Left ventricle myocardium superior (tissue), 1 donor: ENCODE data around the gene PROSER2. TPM values are rescaled to one million over a fixed set of nuclear protein-coding genes. Genes with fewer than 3 reads are reported as not detected.
"Not testable (repeated sequence)": the region's sequence is repeated elsewhere in the genome, so short reads cannot be mapped to it uniquely, and the experiment has no call there.

Experiments used
- ATAC-seq: fragments of 200-7000 bp; cut with Tn5 transposase; one replicate; pipeline ENCODE4 v1.9.1; 2020; ENCODE audit warnings: mild to moderate bottlenecking, moderate library complexity
- DNase-seq: peaks from one replicate; pipeline ENCODE4 v3.0.0-alpha.2; 2020
- intact Hi-C: fragments of 100-400 bp; cut with micrococcal nuclease; formaldehyde crosslinking; loops from one replicate; pipeline ENCODE4 v1.11.0; 2022
- total RNA-seq: library from RNA; stranded (reverse); fragmentation: NEBNext Ultra II Directional; extraction: Animal tissue kit (Norgen Biotek cat#: 25700); gene quantifications from one replicate; pipeline ENCODE4 v1.2.1, GENCODE V29; 2021
- donor health status: DM: no; HTN: yes; CAD: no; lungs with severe emphysema.

Gene PROSER2
- total RNA-seq, 1 donor from 2014 or later: 1.1 TPM

DNA sequence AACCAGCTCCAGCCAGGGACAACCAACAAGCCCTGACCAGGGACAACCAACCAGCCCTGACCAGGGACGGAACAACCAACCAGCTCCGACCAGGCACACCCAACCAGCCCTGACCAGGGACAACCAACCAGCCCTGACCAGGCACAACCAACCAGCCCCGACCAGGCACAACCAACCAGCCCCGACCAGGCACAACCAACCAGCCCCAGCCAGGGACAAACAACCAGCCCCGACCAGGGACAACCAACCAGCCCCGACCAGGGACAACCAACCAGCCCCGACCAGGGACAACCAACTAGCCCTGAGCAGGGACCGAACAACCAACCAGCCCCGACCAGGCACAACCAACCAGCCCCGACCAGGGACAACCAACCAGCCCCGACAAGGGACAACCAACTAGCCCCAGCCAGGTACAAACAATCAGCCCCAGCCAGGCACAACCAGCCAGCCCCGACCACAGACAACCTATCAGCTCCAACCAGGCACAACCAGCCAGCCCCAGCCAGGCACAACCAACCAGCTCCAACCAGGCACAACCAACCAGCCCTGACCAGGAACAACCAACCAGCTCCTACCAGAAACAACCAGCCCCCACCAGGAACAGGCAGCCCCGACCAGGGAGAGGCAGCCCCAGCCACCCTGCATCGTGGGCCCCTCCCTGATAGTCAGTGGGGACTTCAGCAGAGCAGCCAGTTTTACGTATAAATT, 56.4 kb downstream of the PROSER2 start:
- no peak for ATAC-seq
- no peak for DNase-seq
- intact Hi-C loops: no loop called here

DNA sequence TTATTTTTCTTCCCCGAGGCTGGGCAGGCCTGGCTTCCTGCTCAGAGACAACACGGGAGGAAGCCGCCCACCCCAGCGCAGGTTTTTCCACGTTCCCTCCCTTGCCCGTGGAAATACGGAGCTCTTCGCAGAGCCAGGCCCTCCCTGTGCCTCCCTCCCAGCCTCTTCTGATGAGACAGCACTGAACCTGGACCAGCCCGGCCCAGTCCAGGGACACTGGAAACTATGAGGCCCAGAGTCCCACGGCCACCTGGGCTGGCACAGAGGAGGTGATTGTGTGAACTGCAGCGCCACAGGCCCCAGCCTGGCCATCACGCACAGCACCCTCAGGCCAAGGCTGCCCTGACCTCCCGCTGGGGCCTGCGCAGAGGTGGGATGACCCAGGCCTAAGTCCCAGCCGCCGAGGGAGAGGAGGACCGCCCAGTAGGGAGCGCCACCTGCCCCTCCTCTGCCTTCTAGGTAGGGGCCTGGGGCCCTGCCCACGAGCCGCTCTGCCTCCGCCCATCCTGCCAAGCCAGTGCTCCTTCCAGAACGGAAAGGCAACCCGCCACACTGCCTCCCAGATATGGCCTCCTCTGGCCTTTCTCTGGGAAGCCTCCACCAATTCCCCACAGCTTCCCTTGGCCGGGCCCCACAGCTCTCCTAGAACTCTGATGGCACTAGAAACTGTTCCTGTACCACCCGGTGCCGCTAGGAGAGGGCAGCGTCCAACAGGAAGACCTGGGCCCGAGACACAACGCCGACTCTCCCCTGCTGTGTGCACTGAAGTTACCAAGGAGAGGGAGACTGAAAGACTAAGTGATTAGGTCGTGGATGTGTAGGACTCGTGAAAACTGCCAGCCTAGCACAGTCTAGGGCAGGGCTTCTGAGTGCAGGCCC, 57.2 kb downstream of the PROSER2 start:
- no peak for DNase-seq
- no peak for ATAC-seq
- intact Hi-C loops: no loop called here

DNA sequence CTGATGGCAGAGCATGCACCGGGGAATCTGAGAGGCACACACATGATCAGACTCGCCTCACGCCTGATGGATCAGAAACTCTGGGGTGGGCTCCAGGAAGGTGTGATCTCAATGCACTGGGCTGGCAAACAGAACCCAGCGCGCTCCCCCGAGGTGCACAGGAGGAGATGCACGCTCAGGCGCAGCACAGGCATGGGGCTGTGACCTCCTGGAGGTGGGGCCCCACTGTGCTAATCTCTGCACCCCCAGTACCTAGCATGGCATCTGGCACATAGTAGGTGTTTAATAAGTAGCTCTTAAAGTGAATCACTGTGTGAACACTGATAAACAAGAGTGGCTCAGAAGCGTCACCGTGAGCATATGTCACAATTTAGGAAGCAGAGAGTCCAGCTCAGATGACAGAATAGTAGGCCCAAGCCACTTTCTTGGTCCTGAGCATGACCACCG, 57.9 kb downstream of the PROSER2 start:
- intact Hi-C loops: no loop called here
- no peak for DNase-seq

DNA sequence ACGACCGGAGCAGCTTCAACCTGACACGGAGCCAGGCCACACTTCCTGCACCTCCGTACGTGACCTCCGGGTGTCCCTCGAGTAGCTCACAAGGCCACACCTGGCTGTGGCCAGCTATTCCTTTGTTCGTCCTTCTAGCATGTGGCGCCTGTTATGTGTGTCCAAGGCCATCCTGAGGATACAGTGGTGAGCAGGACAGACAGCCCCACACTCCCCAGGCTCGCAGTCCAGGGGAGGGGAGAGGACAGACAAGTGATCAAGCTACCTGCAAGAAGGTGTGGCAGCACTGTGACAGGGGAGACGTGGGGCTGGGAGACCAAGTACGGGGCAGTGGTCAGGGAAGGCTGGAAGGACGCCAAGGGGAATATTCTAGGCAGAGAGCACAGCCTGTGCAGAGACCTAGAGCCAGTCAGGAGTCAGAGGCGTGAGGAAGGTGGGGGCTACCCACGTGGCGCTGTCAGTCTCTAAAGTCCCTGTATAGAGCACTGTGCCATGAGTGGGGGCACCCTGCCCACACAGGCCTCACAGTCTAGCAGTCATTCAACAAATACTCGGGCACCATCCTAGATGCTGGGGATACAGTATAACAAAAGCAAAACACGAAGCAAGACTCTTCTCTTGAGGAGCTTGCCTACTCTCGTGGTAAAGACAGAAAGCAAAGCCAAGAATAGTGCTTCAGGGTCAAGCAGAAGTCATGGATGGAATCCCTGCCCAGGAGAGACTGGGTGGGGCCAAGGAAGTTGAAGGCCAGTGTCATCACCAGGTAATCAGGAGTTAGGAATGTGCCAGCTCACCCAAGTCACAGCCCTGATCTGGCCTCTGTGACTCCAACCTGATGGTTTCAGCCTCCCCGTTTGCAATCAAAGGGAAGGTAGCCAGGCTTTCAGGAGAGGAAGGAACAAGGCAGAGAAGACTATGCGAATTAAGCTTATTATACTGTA, 58.6 kb downstream of the PROSER2 start:
- ATAC-seq: no peak
- intact Hi-C loops: no loop called here

More for the DNA sequence above, 57.9 kb downstream of the PROSER2 start:
- no peak for ATAC-seq

DNA sequence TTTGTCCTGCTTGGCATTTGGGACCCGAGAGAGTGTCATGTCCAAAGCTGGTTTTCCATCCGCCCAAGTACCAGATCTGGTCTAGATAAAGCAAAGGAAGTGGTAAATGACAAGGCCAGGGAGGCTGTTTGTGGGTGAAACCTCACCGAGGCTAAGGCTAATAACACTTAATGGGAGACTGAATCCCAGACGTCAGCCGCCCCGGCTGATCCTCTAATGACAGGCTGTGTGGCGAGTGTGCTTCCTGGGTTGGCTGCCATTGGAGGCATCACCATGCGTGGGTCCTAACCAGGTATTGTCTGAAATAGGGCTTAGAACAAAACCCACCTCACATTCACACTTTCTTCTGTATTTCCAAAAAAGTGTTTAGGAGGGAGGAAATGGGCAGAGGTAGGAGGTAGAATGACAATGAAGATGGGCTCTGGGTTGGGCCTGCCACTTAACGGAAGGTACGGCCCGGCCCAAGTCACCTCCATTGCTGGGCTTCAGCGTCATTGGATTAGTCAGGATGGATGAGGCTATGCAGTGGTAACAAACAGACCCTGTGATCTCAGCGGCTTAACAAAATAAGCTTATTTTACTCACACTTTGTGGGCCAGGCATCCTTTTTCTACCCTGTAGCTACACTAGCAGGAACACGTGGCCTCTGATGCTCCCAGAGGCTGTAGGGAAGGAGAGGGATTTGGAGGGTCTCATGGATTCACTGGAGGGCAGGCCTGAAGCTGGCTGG, 59.7 kb downstream of the PROSER2 start:
- no peak for DNase-seq
- intact Hi-C loops: no loop called here
- ATAC-seq: no peak

More for the DNA sequence above, 58.6 kb downstream of the PROSER2 start:
- DNase-seq: no peak

DNA sequence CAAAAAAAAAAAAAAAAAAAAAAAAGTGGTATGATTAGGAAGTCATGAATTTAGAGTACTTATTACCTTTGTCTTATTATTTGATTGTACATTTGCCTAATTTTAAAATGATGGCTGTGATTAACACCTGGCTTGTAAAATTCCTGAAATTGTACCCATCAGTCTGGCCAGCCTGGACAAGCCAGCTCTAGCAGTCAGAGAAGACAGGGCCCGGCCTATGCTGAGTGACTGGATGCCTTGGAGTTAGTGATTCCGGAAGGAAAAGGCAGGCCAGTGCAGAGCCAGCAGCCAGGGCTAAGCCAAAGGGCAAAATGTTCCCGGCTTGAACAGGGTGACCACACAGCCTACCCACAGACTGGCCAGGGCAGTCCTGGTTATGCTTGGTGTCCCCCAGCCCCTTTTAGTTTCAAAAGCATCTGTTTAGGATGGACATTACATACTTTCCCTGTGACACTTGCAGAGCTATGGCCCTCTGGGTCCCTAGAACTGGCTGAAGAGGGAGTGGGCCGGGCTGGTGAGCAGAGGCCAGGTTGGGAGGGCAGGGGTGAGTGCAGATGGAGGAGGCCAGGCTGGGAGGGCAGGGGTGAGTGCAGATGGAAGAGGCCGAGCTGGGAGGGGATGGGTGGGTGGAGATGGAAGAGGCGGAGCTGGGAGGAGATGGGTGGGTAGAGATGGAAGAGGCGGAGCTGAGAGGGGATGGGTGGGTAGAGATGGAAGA, 61.7 kb downstream of the PROSER2 start:
- intact Hi-C loops: no loop called here
- DNase-seq: no peak
- ATAC-seq: no peak

DNA sequence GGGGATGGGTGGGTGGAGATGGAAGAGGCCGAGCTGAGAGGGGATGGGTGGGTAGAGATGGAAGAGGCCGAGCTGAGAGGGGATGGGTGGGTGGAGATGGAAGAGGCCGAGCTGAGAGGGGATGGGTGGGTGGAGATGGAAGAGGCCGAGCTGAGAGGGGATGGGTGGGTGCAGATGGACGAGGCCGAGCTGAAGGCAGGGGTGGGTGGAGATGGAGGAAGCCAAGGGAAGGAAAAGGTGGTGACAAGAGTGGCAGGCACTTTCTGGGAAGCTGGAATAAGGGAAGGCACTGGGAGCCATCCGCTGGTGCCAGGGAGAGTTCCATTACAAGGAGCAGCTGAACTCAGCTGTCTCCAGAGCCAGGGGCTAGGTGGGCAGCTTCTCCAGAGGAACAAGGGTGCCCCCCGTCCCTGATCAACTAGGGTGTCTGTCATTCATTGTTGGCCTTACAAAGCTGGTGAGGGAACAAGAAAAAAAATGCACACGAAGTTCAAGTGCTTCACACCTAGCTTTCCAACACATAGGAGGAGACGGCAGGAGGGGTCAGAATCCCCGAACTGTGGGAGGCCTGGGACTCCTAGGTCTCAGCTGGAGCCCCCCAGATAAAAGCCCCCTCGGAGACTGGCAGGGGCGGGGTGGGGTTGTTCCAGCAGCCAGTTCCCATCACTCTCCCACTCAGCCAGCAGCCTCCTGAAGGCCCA, 62.4 kb downstream of the PROSER2 start:
- DNase-seq: no peak
- ATAC-seq: no peak
- intact Hi-C loops: no loop called here

DNA sequence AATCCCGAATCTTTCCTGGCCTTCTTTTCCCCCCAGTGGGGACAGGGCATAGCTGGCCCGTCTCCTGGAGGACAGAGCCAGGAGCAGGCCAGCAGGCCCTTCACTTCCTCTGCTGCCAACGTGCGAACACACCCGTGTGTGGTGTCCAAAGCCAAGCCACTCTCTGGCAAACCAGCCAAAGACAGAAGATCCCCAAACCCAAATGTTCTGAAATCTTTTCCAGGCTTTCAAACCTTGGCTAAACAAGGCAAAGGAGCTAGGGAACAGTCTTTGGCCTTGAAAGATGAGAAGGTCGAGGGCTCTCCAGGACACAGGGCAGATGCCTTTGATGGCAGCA, 63.0 kb downstream of the PROSER2 start:
- DNase-seq (no peak), ATAC-seq (peak; percentile 82)
- intact Hi-C loops: no loop called here

DNA sequence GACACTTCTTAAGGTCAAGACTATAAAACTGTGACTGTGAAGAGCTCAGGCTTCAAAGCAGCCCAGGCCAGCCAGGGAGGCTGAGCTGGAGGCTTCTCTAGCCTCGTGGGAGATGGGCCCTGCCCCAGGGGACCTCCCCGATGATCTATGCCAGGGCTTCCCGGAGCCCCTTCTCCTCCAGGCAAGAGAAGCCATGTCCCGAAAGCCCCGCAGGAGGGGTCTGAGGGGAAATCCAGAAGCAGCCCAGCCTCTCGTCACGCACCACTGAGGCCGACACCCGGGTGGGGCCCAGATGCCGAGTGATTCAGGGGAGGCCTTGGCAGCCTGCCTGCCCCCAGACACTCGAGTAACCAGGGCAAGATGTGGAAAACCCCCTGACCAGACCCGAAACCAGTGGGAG, 63.7 kb downstream of the PROSER2 start:
- no peak for DNase-seq
- intact Hi-C loops: no loop called here
- no peak for ATAC-seq

DNA sequence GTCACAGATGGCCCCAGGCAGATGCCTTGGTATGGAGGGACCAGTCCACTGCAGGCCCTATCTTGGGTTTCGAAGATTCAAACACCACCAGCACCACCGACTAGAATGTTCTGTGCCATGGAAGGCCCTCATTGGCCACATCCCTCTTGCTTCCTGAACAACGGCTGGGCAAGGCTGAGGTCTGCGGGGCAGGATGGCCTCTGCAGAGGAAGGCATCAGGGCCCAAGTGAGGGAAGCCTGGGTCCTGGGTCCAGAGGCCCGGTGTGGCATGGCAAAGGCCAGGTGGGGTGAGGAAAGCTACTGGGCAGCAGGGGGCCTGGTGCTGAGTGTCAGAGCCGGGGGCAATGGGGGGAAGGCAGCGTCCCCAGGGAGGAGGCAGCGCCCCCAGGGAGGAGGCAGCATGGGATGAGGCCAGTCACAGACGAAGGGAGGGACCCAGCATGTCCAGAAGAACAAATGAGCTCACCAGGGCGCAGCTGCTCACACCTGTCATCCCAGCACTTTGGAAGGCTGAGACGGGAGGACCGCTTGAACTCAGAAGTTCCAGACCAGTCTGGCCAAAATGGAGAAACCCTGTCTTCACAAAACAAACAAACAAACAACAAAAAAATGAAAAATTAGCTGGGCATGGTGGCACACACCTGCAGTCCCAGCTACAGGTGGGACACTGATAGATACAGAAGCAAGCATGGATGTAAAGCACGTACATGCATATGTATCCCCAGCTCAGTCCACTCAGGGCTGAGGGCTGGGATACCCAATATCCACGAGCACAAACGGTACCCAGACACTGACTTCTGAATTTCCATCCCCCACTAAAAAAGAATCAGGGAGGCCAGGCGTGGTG, 64.4 kb downstream of the PROSER2 start:
- intact Hi-C loops: no loop called here
- no peak for ATAC-seq
- DNase-seq: no peak

DNA sequence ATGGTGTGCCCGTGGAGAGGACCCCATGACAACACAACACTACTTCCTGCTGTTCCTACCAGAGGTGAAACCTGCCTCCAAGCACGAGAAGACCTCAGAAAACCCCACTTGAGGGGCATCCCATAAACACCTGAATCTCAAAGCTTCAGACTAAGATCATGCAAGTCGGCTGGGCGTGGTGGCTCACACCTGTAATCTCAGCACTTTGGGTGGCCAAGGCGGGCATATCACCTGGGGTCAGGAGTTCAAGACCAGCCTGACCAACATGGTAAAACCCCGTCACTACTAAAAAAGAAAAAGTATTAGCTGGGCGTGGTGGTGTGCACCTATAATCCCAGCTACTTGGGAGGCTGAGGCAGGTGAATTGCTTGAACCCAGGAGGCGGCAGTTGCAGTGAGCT, 66.1 kb downstream of the PROSER2 start:
- DNase-seq, intact Hi-C loops, ATAC-seq: not testable (repeated sequence)

DNA sequence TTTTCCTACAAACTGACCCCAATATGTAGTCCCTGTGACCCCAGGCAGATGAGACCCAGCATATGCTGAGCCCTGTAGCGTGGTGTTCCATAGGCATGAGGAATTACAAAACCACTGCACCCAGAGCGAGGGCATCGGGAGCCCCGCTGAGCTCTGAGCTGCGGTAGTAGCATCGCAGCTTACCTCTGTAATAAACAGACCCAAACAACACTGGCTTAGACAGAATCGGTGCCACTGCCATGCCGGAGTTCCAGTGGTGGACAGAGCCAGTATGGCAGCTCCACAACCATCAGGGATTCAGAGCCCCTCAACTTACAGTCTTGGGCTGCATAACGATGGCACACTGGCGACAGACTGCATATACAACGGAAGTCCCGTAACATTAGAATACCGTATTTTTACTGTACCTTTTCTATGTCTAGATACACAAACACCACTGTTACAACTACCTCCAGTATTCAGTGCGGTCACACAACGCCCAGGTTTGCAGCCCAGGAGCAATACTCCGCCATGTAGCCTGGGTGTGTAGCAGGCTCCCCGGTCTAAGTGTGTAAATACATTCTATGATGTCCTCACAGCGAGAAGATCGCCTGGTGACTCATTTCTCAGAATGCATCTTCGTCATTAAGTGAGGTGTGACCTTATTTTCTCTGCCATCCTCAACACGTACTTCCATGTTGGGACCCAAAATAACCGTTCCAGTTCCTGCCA, 68.8 kb downstream of the PROSER2 start:
- intact Hi-C loops: no loop called here
- ATAC-seq: no peak
- DNase-seq: no peak

DNA sequence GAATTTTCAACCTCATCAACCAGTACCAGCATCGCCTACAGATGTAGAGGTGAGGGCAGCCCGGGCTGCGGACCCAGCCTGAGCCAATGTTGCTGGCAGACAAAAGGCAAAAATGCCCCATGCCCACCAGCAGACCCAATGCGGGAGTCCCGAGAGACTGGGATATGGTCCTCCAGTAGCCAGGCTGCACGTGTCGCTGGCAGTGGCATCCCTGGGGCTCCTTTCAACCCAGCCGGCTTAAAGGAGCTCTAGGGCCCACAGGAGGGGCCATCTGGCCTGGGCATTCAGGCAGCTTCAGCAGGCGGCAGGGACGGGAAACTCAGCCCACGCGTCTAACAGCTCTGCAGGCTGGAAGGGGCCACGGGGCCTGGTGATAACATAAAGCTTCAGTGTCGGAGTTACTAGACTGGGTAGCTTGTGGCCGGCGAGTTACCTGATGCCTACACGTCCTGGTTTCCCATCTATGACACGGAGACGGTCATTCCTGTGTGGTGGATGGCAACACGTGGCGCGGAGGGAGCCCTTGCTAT, 70.7 kb downstream of the PROSER2 start:
- no peak for ATAC-seq
- intact Hi-C loops: no loop called here
- no peak for DNase-seq

DNA sequence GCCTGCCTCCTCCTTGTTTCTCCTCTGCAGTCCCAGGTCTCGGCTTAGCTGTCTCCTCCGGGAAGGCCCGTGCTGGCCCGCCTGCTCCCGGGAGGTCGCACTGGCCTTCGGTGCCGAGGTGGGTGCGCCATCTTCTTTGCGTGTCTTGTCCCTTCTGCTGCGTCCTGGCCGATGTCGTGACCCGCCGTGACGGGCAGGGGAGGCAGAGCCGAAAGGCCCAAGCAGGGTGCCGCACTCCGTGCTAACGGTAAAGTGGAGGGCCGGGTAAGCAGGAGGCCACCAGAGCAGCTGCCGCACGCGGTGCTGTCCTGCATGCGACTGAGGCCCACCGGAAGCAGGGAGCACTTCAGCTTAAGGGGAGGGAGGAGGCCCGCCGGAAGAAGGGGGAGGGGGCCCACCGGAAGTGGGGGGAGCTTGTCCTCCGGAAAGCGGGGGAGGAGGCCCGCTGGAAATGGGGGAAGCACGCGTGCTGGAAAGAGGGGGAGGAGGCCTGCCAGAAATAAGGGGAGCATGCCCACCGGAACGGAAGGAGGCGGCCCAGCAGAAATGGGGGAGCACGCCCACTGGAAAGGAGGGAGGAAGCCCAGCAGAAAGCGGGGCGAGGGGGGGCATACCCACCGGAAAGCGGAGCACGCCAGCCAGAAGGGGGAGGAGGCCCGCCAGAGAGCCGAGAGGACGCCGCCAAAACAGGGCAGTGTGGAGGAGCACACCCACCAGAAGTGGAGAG, 71.4 kb downstream of the PROSER2 start:
- ATAC-seq: no peak
- intact Hi-C loops: no loop called here
- DNase-seq: no peak

DNA sequence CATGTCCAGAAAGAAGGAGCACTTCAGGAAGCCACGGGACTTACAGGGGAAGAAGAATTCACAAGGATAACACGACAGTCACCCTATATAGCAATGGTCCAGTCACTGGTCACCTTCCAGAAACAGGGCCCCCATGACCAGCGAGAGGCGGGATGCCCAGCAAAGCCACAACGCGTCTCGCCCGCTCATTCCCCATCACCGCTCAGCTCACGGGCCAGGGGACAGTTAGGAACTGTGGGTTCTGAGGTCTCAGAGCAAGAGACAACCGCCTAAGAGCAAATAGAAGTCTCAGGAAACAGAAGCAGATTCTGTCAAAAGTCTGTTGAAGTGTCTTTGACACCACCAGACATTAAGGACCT, 71.9 kb downstream of the PROSER2 start:
- DNase-seq: no peak
- ATAC-seq: no peak
- intact Hi-C loops: no loop called here
